DMS53 treated with DMSO at 0.1 percent for 48 hours (cell line): Measurements from ENCODE around the gene CCDC30.

Experiments used
- DNase-seq: peaks from one replicate; lab custom pipeline; 2025; ENCODE audit not compliant: unreplicated experiment; lab: John Stamatoyannopoulos, UW

CCDC30 gene

GRCh38 chr1:42690477-42691156, 227.5 kb downstream of the CCDC30 start:
- DNase-seq = no peak

- DNase-seq = no peak
These were observed 228.0 kb downstream of the CCDC30 start for GRCh38 chr1:42691157-42691498.

- no peak for DNase-seq
These were observed 229.4 kb downstream of the CCDC30 start for GRCh38 chr1:42692461-42692860.

GRCh38 chr1:42692911-42693310, 229.8 kb downstream of the CCDC30 start:
- no peak for DNase-seq

- no peak for DNase-seq
These were observed 235.2 kb downstream of the CCDC30 start for GRCh38 chr1:42698081-42698813.

GRCh38 chr1:42700006-42700405, 236.9 kb downstream of the CCDC30 start:
- DNase-seq = no peak

GRCh38 chr1:42703888-42704464, 240.9 kb downstream of the CCDC30 start:
- no peak for DNase-seq
